Posterior vena cava (tissue), 2 donors: Measurements from ENCODE around the gene CIDEA. TPM values are rescaled to one million over a fixed set of nuclear protein-coding genes. Genes with fewer than 3 reads are reported as not detected.

Experiments used
- DNase-seq: peaks from one replicate; pipeline ENCODE4 v3.0.0-alpha.2; 2020; ENCODE audit warnings: low spot score
- intact Hi-C, 2 donors: fragments of 100-400 bp; cut with DNase I; formaldehyde crosslinking; loops; one replicate each; pipeline versions ENCODE4 v1.14.1 to v1.14.2; 2022 to 2023
- total RNA-seq, 2 donors: library from RNA; stranded (reverse); fragmentation: NEBNext Ultra II Directional; extraction: Animal tissue kit (Norgen Biotek cat#: 25700); gene quantifications; one replicate each; pipeline ENCODE4 v1.2.1, GENCODE V29; 2021
- donor health status: DM: yes; HTN: yes; CAD: no.
- donor health status: DM: yes; HTN: yes; CAD: no.

CIDEA gene
- total RNA-seq, 2 donors from 2014 or later = 0.24 TPM; not detected in 1

DNA sequence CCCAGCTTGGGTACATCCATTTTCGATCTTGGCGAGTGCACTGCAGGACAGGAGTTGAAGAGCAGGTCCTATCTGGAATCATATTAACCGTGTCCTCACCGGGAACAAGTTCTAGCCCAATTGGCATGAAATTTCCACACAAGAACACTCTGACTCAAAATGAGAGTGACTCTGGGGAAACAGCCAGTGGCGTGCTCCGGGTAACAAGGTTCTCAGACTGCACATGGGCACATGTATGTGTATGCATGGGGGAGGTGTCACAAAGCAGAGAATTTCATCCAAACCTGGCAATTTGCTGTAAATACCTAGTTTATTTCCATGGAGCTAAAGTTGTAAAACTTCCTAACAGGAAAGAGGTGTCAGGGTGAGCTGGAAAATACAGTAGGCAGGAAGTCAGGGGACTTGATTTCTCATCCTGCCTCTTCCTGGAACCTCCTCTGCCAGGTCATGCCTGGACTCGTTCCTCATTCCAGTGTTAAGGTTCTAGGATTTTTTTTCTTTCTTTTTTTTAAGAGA lies 55.6 kb downstream of the CIDEA start:
- DNase-seq = no peak
- intact Hi-C loops = no loop called here

- intact Hi-C loops = no loop called here
- no peak for DNase-seq
Measured at GRCh38 chr18:12310762-12311161, 56.6 kb downstream of the CIDEA start.

DNA sequence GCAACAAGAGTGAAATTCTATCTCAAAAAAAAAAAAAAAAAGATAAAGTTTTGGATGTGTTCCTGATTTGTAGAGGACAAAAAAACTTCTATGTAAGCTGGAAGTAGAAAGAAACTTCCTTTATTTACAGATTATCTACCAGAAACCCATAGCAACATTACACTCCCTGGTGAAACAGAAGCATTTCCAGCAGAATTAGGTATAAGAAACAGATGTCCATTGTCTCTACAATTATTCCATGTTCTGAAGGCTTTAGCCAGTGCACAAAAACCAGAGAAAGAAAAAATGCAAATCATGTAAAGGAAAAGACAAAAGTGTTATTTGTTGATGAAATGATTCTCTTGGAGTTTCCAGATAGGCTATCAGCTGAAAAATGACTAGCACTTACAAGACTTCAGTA lies 58.8 kb downstream of the CIDEA start:
- intact Hi-C loops = no loop called here
- DNase-seq = no peak

- intact Hi-C loops = no loop called here
Measured at GRCh38 chr18:12313530-12314245, 59.5 kb downstream of the CIDEA start.

DNA sequence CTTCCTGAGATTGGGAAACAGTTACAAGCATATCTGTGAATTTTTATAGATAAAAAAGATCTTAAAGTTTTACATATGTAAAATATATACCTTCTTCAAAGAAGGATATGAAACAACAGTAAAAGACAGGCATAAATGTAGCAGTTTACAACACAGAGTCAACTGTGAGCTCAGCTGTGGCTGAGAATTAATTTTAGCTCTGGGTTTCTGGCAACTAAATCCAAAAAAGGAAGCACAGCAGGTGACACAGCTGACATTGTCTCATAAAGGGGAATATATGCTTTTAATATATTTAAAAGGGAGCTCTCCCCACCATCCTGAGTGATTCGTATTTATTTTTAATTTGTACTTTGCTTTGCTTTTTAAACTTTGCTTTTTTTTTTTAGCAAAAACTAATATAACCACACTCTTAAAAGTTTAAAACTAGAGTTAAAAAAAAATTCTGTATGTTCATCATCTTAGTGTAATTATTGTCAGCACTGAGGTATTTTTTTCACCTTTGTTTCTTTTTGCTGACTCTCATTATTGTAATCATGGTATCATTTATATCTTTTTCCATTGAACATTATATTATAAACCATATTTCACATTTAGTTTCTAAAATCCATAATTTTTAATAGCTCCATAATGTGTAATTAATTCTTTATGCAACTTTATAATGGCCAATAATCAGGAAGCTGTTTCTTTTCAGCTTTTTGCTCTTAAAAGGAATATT lies 60.6 kb downstream of the CIDEA start:
- intact Hi-C loops = no loop called here
- DNase-seq = no peak

More at GRCh38 chr18:12313530-12314245, 59.5 kb downstream of the CIDEA start:
- no peak for DNase-seq

DNA sequence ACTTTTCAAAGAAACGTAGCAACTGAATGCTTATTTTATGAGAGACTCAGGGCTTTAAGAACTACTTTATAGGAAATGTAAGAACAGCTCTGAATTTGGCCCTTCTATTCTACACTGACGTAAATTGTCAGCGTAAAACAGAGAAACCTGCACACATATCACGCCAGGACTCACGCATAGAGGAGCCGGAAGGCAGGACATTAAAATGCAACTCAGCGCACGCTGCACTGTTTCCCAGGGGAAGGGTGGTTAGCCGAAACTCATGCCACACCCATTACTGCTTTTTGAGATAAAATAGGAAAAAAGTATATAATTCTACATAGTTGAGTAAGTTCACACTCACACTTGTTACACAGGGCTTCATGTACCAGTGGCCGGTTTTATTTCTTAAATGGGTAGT lies 61.3 kb downstream of the CIDEA start:
- DNase-seq = no peak
- intact Hi-C loops = no loop called here

- no peak for DNase-seq
- intact Hi-C loops = no loop called here
Measured at GRCh38 chr18:12315911-12316310, 61.8 kb downstream of the CIDEA start.

DNA sequence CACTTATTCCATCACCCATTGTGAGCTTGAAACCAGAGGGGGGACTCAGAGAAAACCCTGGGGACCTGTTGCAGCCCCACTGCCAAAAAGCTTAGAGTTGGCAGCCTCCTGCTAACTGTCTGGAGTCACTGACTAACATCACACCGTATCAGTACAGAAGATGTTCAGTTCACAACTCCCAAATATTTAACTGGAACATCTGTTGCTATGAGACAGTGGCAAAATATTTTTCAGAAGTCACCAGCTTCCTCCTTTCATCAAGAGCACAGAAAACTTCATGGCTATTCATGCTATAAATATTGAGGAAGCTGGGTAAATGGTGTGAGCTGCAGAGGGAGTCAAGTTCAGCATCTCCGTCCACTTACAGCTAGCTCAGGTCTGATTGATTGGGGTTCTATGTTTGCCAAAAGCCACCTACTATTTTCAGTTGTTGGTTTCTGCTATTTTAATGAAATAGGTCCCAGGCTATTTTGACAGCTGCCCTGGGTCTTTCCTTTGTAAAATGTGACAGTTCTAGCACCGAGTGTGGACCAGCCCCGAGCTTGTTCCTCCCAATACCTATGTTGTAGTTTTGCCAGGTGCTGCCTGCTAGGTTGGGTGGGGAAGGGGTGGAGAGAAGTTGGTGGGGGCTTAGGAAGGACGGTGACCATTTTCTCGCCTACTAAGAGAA lies 63.6 kb downstream of the CIDEA start:
- DNase-seq = no peak
- intact Hi-C loops = no loop called here

- DNase-seq = no peak
- intact Hi-C loops = no loop called here
Measured at GRCh38 chr18:12318334-12318697, 64.2 kb downstream of the CIDEA start.

- intact Hi-C loops = no loop called here
Measured at GRCh38 chr18:12318857-12319256, 64.7 kb downstream of the CIDEA start.

DNA sequence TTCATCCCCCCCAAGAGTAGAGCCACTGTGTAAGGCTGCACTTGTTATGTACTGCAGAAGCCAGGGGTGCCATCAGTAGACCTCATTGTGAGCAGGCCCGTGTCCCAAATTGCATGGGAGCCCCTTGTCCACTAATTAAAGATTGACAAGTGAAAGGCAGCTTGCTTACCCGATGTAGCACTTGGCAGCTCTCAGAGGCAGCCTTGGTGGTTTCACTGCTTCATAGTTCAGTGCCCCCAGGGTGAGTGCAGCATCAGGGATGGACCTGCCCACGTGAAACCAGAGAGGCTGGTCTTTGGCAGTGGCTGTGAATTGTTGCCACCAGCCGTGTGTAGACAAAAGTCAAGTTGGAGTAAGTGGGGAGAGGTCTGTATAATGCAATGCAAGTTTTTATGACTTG lies 67.2 kb downstream of the CIDEA start:
- intact Hi-C loops = loop anchor here in 1 of 2 donors (5.0 kb wide), 1 partner anchor 51 kb away; no protein-coding TSS in a partner anchor
- no peak for DNase-seq

More at GRCh38 chr18:12318857-12319256, 64.7 kb downstream of the CIDEA start:
- no peak for DNase-seq

DNA sequence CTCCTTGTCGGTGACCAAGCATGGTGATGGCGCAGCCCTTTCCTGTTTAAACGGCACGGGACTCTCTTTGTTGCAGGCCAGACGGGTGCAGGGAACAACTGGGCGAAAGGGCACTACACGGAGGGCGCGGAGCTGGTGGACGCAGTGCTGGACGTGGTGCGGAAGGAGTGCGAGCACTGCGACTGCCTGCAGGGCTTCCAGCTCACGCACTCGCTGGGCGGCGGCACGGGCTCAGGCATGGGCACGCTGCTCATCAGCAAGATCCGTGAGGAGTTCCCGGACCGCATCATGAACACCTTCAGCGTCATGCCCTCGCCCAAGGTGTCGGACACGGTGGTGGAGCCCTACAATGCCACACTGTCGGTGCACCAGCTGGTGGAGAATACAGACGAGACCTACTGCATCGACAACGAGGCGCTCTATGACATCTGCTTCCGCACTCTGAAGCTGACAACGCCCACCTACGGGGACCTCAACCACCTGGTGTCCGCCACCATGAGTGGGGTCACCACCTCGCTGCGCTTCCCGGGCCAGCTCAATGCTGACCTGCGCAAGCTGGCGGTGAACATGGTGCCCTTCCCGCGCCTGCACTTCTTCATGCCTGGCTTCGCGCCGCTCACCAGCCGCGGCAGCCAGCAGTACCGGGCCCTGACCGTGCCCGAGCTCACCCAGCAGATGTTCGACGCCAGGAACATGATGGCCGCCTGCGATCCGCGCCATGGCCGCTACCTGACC lies 71.0 kb downstream of the CIDEA start:
- intact Hi-C loops = loop anchor here in 1 of 2 donors (5.0 kb wide), 1 partner anchor 47 kb away; no protein-coding TSS in a partner anchor
- no peak for DNase-seq

DNA sequence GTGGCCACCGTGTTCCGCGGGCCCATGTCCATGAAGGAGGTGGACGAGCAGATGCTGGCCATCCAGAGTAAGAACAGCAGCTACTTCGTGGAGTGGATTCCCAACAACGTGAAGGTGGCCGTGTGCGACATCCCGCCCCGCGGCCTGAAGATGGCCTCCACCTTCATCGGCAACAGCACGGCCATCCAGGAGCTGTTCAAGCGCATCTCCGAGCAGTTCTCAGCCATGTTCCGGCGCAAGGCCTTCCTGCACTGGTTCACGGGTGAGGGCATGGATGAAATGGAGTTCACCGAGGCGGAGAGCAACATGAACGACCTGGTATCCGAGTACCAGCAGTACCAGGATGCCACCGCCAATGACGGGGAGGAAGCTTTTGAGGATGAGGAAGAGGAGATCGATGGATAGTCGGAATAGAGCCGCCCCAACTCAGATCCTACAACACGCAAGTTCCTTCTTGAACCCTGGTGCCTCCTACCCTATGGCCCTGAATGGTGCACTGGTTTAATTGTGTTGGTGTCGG lies 71.6 kb downstream of the CIDEA start:
- intact Hi-C loops = no loop called here
- DNase-seq = no peak

DNA sequence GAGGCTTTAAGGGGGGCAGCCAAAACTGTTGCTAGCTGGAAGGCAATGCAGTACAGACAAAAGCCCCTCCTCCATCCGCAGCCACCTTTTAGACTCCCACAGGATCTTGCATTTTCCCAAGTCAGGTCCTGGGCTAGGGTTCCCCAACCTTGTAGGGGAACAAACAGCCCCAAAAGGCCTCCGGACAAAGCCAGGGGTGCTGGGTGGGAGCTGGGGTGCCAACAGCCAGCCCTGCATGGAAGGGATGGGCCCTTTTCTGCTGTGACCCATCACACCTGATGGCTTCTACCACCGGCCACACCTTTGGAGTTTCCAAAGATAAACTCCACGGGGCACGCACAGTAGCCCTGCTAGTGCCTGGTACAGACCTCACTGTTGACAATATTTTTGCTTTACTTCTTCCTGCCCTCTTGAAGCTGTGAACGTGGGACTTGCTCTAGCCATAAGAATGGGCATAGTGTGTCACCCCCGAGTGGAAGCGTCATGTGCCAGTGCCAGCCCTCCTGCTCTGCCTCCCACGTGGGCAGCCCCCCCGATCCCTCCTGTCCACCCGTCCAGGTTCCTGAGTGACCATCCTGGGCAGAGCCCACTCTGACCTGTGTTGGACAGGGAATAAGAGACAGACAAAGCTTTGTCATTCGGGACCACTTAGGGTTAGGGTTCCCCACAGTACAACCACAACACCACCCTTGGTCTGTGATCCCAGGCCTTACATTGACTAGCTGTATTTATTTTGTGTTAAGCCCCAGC lies 72.7 kb downstream of the CIDEA start:
- DNase-seq = no peak
- intact Hi-C loops = no loop called here

Other genes with a start within 250 kb of the CIDEA start
- under 1 TPM in 1 of 2 donors, not detected in 1; 0.05 TPM for gene ANKRD62, start 160.5 kb upstream of the CIDEA start, total RNA-seq
- gene TUBB6, start 53.9 kb downstream of the CIDEA start, total RNA-seq = 100 to 1,000 TPM; 274 to 288 TPM
- gene AFG3L2, start 122.9 kb downstream of the CIDEA start, total RNA-seq = 10 to 100 TPM; 26.4 to 29.4 TPM
- 1 to 10 TPM; 3.3 to 3.7 TPM for gene PRELID3A, start 153.6 kb downstream of the CIDEA start, total RNA-seq